Panc1 (cell line): Measurements from ENCODE around the gene APP.

ENCODE experiments used
- CTCF ChIP-seq: fragments of 450-650 bp; IDR thresholded peaks from 2 replicates; pipeline ENCODE4 v1.5.1; 2017; ENCODE audit warnings: mild to moderate bottlenecking
- POLR2AphosphoS5 ChIP-seq: IDR thresholded peaks from 2 replicates; pipeline ENCODE4 v1.6.1; 2012; ENCODE audit warnings: mild to moderate bottlenecking, low read depth, low read length, moderate library complexity
- SIN3A ChIP-seq: IDR thresholded peaks from 2 replicates; pipeline ENCODE4 v1.6.1; 2012; ENCODE audit warnings: low read depth, mild to moderate bottlenecking, low read length, moderate library complexity, borderline replicate concordance; ENCODE audit not compliant: insufficient read depth

GRCh38 chr21:26057477-26058170 lies 112.9 kb downstream of the APP start:
- no peak for TF ChIP-seq CTCF
- no peak for TF ChIP-seq POLR2AphosphoS5
- no peak for TF ChIP-seq SIN3A
